BJ (cell line): ENCODE data around the gene PERCC1. TPM values are rescaled to one million over a fixed set of nuclear protein-coding genes. Genes with fewer than 3 reads are reported as not detected.

Experiments
- CTCF ChIA-PET: fragments of 350-600 bp; formaldehyde crosslinking; extraction: SDS; loops from one replicate; lab custom pipeline; 2021; ENCODE audit warnings: antibody characterized with exemption, inconsistent platforms; lab: Yijun Ruan, JAX
- POLR2A ChIA-PET: fragments of 300-600 bp; sonication (Branson Sonifier 250); formaldehyde crosslinking; extraction: SDS; loops from one replicate; lab custom pipeline; 2021; ENCODE audit warnings: antibody characterized with exemption; lab: Charles Lee
- DNase-seq: peaks from one replicate; pipeline ENCODE4 v3.0.0-alpha.2; 2011; ENCODE audit warnings: low read depth
- H3K27me3 ChIP-seq: 2 replicates; pipeline ENCODE4 v1.6.0; 2011; ENCODE audit warnings: low read length; ENCODE audit not compliant: control insufficient read depth, insufficient read depth
- H3K36me3 ChIP-seq: 2 replicates; pipeline ENCODE4 v1.5.1; 2011; ENCODE audit warnings: low read length; ENCODE audit not compliant: control insufficient read depth, insufficient read depth
- H3K4me3 ChIP-seq: 2 replicates; pipeline ENCODE4 v1.5.1; 2011; ENCODE audit warnings: low read depth, mild to moderate bottlenecking, control low read depth, low read length
- CTCF ChIP-seq: IDR thresholded peaks from 2 replicates; pipeline ENCODE4 v1.5.1; 2011; ENCODE audit warnings: low read depth, mild to moderate bottlenecking, control low read depth, inconsistent platforms, low read length, moderate library complexity; ENCODE audit not compliant: insufficient read depth
- polyA plus RNA-seq: library from polyadenylated mRNA; depleted of rRNA; stranded (reverse); fragments of >200 nt; gene quantifications from 2 replicates; pipeline ENCODE4 v1.2.3, GENCODE V29; 2011

The PERCC1 gene
- polyA plus RNA-seq, 1 experiment: not detected

- no peaks in the 10 kb centered on the region for H3K27me3 ChIP-seq
- ChIA-PET POLR2A (no interaction called here), CTCF (interaction anchor here (1.5 kb wide), 1 partner anchor 15 kb away, joined by 6 read pairs; no protein-coding TSS in a partner anchor)
- H3K36me3 ChIP-seq: peaks cover 10% of the 10 kb centered on the region
- TF ChIP-seq CTCF: no peak
- no peak overlapping the region for H3K4me3 ChIP-seq
- DNase-seq: no peak
These were observed 12.6 kb downstream of the PERCC1 start for GRCh38 chr16:1443403-1443973.

- no peaks in the 10 kb centered on the region for H3K27me3 ChIP-seq
- POLR2A ChIA-PET: no interaction called here
- CTCF ChIA-PET: interaction anchor here (1.5 kb wide), 1 partner anchor 15 kb away, joined by 6 read pairs; no protein-coding TSS in a partner anchor
- H3K4me3 ChIP-seq: no peak within 1 kb of the TSS
- no peak for DNase-seq
- no peak for TF ChIP-seq CTCF
- peaks cover 11% of the 10 kb centered on the region for H3K36me3 ChIP-seq
These were observed 13.3 kb downstream of the PERCC1 start, which contains the start of gene CCDC154 for GRCh38 chr16:1443980-1444729. CCDC154 (minus strand) TSS chr16:1444556; CDS start chr16:1444322, 234 bp downstream.

GRCh38 chr16:1444730-1445517 is 14.0 kb downstream of the PERCC1 start:
- TF ChIP-seq CTCF: no peak
- ChIA-PET CTCF (no interaction called here), POLR2A (no interaction called here)
- DNase-seq: no peak
- H3K27me3 ChIP-seq: no peaks in the 10 kb centered on the region
- peaks cover 15% of the 10 kb centered on the region for H3K36me3 ChIP-seq
- no peak overlapping the region for H3K4me3 ChIP-seq

GRCh38 chr16:1445518-1446203 is 14.8 kb downstream of the PERCC1 start:
- TF ChIP-seq CTCF: no peak
- no peak for DNase-seq
- ChIA-PET CTCF (no interaction called here), POLR2A (no interaction called here)
- Histone ChIP-seq H3K27me3 (no peaks in the 10 kb centered on the region), H3K36me3 (peaks cover 17% of the 10 kb centered on the region), H3K4me3 (no peak overlapping the region)
